ENCODE results near the gene ATP1B1. TPM values are rescaled to one million over a fixed set of nuclear protein-coding genes. Genes with fewer than 3 reads are reported as not detected.
"Not testable (repeated sequence)": the region's sequence is repeated elsewhere in the genome, so short reads cannot be mapped to it uniquely, and the experiment has no call there.

Gene ATP1B1
- total RNA-seq, 1 donor: 37.1 TPM

GRCh38 chr1:169155675-169156074 is 49.2 kb downstream of the ATP1B1 start:
- no peak overlapping the region for H3K4me3 ChIP-seq (ENCODE audit: low read depth, low read length)
- DNase-seq (ENCODE audit: low read depth): no peak
- TF ChIP-seq CTCF (IDR thresholded peaks at IDR 0.05; ENCODE audit: insufficient read depth, low read depth, low read length): no peak

- no peak for DNase-seq (ENCODE audit: low read depth)
- no peak overlapping the region for H3K4me3 ChIP-seq (ENCODE audit: low read depth, low read length)
- TF ChIP-seq CTCF (IDR thresholded peaks at IDR 0.05; ENCODE audit: insufficient read depth, low read depth, low read length): no peak
Observed at GRCh38 chr1:169156580-169156979, 50.1 kb downstream of the ATP1B1 start.

- TF ChIP-seq CTCF (IDR thresholded peaks at IDR 0.05; ENCODE audit: insufficient read depth, low read depth, low read length): no peak
- no peak overlapping the region for H3K4me3 ChIP-seq (ENCODE audit: low read depth, low read length)
- DNase-seq (ENCODE audit: low read depth): peak; percentile 14
Observed at GRCh38 chr1:169160845-169161495, 54.5 kb downstream of the ATP1B1 start.

- DNase-seq (ENCODE audit: low read depth): no peak
- no peak for TF ChIP-seq CTCF (IDR thresholded peaks at IDR 0.05; ENCODE audit: insufficient read depth, low read depth, low read length)
- no peak overlapping the region for H3K4me3 ChIP-seq (ENCODE audit: low read depth, low read length)
Observed at GRCh38 chr1:169161496-169162194, 55.2 kb downstream of the ATP1B1 start.

GRCh38 chr1:169163059-169163458 is 56.6 kb downstream of the ATP1B1 start:
- no peak for DNase-seq (ENCODE audit: low read depth)
- TF ChIP-seq CTCF (IDR thresholded peaks at IDR 0.05; ENCODE audit: insufficient read depth, low read depth, low read length): no peak

GRCh38 chr1:169175461-169175860 is 69.0 kb downstream of the ATP1B1 start:
- H3K4me3 ChIP-seq (ENCODE audit: low read depth, low read length): no peak overlapping the region
- no peak for DNase-seq (ENCODE audit: low read depth)
- no peak for TF ChIP-seq CTCF (IDR thresholded peaks at IDR 0.05; ENCODE audit: insufficient read depth, low read depth, low read length)

More at GRCh38 chr1:169163059-169163458, 56.6 kb downstream of the ATP1B1 start:
- H3K4me3 ChIP-seq (ENCODE audit: low read depth, low read length): no peak overlapping the region

GRCh38 chr1:169179431-169179830 is 72.9 kb downstream of the ATP1B1 start:
- not testable (repeated sequence) for DNase-seq (ENCODE audit: low read depth); H3K4me3 ChIP-seq (ENCODE audit: low read depth, low read length)

All from fibroblast of villous mesenchyme (primary cell).